ENCODE measurements around the gene PHLDB3.
"Not testable (repeated sequence)": the region's sequence is repeated elsewhere in the genome, so short reads cannot be mapped to it uniquely, and the experiment has no call there.

PHLDB3 gene

GRCh38 chr19:43439032-43439708, 65.4 kb downstream of the PHLDB3 start:
- DNase-seq = no peak

DNA sequence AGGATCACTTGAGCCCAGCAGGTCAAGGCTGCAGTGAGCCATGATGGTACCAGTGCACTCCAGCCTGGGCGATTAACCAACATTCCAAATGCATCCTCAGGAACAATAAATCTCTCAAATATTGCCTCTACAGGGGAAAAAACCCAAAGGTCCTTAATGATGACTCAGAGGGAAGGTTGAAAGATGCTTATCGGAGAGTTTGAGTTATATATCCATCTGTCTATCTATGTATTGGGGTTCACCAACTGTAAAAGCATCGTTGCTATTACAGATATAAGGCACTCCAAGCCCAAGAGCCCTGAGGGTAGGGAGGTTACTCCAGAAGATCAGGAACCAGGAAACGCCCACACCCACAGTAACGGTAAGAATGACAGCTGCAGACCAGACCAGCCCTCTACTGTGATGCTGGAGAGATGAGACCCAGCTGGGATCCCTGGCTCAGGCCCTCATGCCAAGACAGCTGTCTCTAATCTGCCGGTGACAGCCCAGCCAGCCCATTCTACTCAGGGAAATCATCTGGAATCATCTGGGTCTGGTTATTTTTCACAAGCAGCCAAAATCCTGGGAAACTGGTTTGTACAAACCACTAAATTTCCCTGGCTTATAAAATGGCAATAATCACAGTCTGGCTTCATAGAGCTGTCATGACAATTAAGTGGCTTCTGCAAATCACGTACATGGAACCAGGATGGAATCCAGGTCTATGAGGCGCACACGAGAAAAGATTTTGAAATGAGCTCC, 66.1 kb downstream of the PHLDB3 start:
- no peak for DNase-seq

DNA sequence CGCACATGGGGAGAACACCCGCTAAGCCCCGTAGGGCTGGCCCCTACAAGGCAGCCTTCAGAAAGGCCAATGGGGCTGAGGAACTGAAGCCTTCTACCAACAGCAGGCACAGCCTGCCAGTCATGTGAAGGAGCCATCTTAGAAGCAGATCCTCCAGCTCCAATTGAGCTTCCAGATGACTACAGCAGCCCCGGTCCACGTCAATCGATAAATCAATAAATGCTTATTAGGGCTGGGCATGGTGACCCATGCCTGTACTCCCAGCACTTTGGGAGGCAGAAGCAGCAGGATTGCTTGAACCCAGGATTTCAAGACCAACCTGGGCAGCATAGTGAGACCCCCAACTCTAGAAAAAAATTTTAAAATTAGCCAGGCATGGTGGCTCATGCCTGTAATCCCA, 66.8 kb downstream of the PHLDB3 start:
- no peak for DNase-seq

- not testable (repeated sequence) for DNase-seq
Observed at GRCh38 chr19:43437284-43437683, 67.3 kb downstream of the PHLDB3 start.

DNA sequence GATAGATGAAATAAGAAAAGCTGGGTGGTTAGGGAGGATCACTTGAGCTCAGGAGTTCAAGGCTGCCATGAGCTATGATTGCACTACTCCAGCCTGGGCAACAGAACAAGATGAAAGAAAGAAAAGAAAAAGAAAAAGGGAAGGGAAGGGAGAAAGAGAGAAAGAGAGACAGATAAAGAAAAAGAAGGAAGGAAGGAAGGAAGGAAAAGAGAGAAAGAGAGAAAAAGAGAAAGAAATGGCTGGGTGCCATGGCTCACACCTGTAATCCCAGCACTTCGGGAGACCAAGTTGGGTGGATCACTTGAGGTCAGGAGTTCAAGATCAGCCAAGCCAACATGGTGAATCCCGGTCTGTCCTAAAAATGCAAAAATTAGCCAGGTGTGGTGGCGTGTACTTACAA, 68.8 kb downstream of the PHLDB3 start:
- DNase-seq = no peak

DNA sequence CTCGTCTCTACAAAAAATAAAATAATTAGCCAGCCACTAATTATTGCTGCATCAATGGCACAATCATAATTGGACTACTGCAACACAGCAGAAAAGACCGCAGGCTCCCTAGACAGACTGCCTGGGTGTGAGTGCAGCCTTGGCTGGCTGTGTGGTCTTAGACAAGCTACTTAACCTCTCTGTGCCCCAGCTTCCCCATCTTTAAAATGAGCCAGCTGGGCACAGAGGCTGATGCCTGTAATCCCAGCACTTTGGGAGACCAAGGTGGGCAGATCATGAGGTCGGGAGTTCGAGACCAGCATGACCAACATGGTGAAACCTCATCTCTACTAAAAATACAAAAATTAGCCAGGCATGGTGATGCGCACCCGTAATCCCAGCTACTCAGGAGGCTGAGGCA, 70.9 kb downstream of the PHLDB3 start:
- DNase-seq = no peak

- DNase-seq = no peak
Observed at GRCh38 chr19:43433358-43433673, 71.2 kb downstream of the PHLDB3 start.

GRCh38 chr19:43430976-43431375, 73.6 kb downstream of the PHLDB3 start:
- no peak for DNase-seq

DNA sequence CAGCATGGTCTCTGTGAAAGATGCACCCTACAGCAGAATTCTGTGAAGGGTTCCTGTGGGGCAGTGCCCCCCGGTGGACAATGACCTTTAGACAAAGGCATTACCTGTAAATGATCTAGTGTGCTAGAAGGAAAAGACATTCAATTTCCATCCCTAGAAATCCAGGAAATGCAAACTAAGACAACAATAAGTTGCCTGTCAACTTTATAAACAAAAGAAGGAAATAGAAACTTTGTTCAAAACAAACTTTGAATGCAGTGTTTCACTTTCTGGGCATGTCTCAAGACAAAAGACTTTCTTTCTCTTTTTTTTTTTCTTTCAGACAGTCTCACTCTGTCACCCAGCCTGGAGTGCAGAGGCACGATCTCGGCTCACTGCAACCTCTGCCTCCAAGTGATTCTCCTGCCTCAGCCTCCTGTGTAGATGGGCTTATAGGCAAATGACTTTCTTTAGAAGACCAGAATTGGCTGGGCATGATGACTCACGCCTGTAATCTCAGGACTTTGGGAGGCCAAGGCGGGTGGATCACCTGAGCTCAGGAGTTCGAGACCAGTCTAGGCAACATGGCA, 74.3 kb downstream of the PHLDB3 start:
- DNase-seq = no peak

DNA sequence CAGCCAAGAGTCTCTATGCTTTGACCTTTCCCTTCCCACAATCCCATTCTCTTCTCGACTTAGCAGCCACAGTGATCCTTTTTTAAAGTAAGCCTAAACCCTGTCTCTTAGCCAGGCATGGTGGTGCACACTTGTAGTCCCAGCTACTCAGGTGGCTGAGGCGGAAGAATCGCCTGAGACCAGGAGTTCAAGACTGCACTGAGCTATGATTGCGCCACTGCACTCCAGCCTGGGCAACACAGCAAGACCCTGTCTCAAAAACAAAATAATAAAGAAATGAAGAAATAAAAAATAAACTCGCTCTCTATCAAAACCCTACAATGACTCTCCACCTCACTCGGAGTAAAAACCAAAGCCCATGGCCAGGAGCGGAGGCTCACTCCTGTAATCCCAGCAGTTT, 75.2 kb downstream of the PHLDB3 start:
- DNase-seq = no peak

GRCh38 chr19:43425567-43426392, 78.8 kb downstream of the PHLDB3 start:
- no peak for DNase-seq

Measured in islet precursor cell (in vitro differentiated cells).